Breast epithelium (tissue), 4 donors: Measurements from ENCODE around the gene NKIRAS1. TPM values are rescaled to one million over a fixed set of nuclear protein-coding genes. Genes with fewer than 3 reads are reported as not detected.

Experiments used
- DNase-seq, 2 donors: peaks; one replicate each; pipeline ENCODE4 v3.0.0-alpha.2; 2019; ENCODE audit warnings: low spot score in 2 of 2
- H3K27ac ChIP-seq, 2 donors: fragments of 200-600 bp; sonication (generic) in 1 of 2; one replicate each; pipeline ENCODE4 v1.5.1; 2016 to 2019; ENCODE audit warnings: mild to moderate bottlenecking in 1 of 2
- H3K27me3 ChIP-seq, 2 donors: fragments of 200-600 bp; sonication (generic) in 1 of 2; one replicate each; pipeline versions ENCODE4 v1.5.1 to v1.6.0; 2017 to 2019; ENCODE audit warnings: control low read depth in 1 of 2, mild to moderate bottlenecking in 1 of 2
- H3K36me3 ChIP-seq: fragments of 200-600 bp; one replicate; pipeline ENCODE4 v1.5.1; 2019
- H3K4me1 ChIP-seq, 2 donors: fragments of 200-600 bp; sonication (generic); one replicate each; pipeline ENCODE4 v1.5.1; 2016 to 2019; ENCODE audit warnings: control low read depth in 1 of 2
- H3K4me3 ChIP-seq, 3 donors: fragments of 200-600 bp; sonication (generic); 1 replicate in 2 of 3; 2 replicates in 1 of 3; pipeline ENCODE4 v1.5.1; 2016 to 2019; ENCODE audit warnings: mild to moderate bottlenecking in 3 of 3, moderate library complexity in 2 of 3
- H3K9me3 ChIP-seq, 2 donors: fragments of 200-600 bp; sonication (generic) in 1 of 2; one replicate each; pipeline ENCODE4 v1.5.1; 2016 to 2019; ENCODE audit warnings: control low read depth in 1 of 2
- CTCF ChIP-seq, 3 donors: fragments of 450-650 bp; IDR thresholded peaks; one replicate each; pipeline ENCODE4 v1.5.1; 2016 to 2017; ENCODE audit warnings: antibody characterized with exemption in 3 of 3, mild to moderate bottlenecking in 3 of 3, moderate library complexity in 3 of 3
- POLR2A ChIP-seq: fragments of 450-650 bp; IDR thresholded peaks from one replicate; pipeline ENCODE4 v1.6.1; 2016; ENCODE audit warnings: antibody characterized with exemption, mild to moderate bottlenecking, moderate library complexity
- POLR2AphosphoS5 ChIP-seq, 3 donors: sonication (generic); formaldehyde crosslinking; IDR thresholded peaks; one replicate each; pipeline ENCODE4 v1.6.1; 2017; ENCODE audit warnings: antibody characterized with exemption in 3 of 3
- intact Hi-C: fragments of 100-400 bp; cut with DNase I; formaldehyde crosslinking; loops from one replicate; pipeline ENCODE4 v1.15.1; 2023; ENCODE audit warnings: low total_unique reads
- total RNA-seq, 3 donors: library from RNA; depleted of rRNA; stranded (reverse); fragments of >200 nt; gene quantifications; one replicate each; pipeline ENCODE4 v1.1.0, GENCODE V29; 2016

The NKIRAS1 gene
- total RNA-seq, 3 donors from 2014 or later: 15.7 to 20.3 (median 19.2) TPM

DNA sequence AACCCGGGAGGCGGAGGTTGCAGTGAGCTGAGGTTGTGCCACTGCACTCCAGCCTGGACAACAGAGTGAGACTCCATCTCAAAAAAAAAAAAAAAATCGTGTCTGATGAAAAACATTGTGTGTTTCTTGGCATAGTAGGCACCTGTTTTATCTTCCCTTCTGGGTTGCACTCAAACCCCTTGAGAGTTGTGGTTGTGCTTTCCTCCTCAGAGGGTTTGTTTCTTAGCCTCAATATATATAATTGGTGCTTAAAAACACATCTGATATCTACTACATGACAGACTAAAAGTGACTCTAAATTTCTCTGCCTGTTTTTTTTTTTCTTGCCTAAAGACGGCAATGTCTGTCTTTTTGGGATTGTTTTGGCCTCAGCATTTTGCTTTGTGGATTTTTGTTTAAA lies 35.9 kb upstream of the NKIRAS1 start:
- H3K27ac ChIP-seq: no peak overlapping the region
- H3K9me3 ChIP-seq: no peaks in the 10 kb centered on the region
- H3K36me3 ChIP-seq: no peaks in the 10 kb centered on the region
- no peaks in the 10 kb centered on the region for H3K27me3 ChIP-seq
- DNase-seq: no peak
- peaks cover 0 to 19% of the 10 kb centered on the region in 2 donors for H3K4me1 ChIP-seq
- no peak overlapping the region for H3K4me3 ChIP-seq
- intact Hi-C loops: no loop called here
- TF ChIP-seq POLR2A (no peak), POLR2AphosphoS5 (IDR thresholded peaks at IDR 0.05) (no peak), CTCF (IDR thresholded peaks at IDR 0.05) (no peak)

DNA sequence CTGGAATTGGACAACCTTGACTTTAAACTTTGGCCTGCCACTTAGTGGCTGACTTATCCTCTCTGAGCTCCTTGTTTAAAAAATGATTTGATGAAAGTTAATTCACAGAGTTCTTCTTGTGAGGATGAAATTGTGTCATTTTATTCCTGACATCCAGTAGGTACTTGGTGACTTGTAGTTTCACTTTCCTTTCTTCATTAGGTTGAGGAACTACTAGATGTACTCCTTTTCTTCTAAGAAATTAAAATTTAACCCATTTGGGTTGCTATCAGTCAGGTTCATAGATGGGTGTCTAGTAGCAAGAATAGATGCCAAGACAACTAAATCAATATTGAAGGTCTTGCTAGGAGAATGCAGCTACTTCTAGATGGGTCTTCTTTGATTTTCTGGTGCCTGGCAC lies 33.5 kb upstream of the NKIRAS1 start:
- peaks cover 0 to 27% of the 10 kb centered on the region in 2 donors for H3K4me1 ChIP-seq

DNA sequence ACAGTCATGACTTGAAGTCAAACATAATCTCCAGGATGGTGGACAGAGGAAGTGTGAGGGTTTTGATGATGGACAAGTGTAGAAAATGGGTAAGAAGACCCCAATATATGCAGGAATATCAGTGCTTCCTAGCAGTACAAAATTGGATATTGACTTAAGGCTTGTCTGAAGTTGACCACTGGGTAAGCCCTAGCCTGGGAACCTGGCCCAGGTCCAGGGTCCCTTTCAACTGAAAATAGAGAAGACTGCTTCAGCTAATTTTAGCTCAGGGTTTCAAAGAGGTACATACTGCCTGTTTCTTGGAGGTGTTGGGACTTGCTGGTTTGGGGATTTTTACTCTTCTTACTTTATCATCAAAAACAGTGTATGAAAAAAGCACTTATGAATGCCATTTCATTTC lies 33.0 kb upstream of the NKIRAS1 start:
- intact Hi-C loops: no loop called here
- Histone ChIP-seq H3K27me3 (no peaks in the 10 kb centered on the region), H3K27ac (peak overlapping the region; percentile 46 to 53), H3K36me3 (no peaks in the 10 kb centered on the region), H3K9me3 (no peaks in the 10 kb centered on the region), H3K4me1 (peaks cover 0 to 27% of the 10 kb centered on the region in 2 donors), H3K4me3 (peak overlapping the region in 1 of 3 donors; percentile 15)
- TF ChIP-seq POLR2AphosphoS5 (IDR thresholded peaks at IDR 0.05) (no peak), CTCF (IDR thresholded peaks at IDR 0.05) (no peak), POLR2A (no peak)
- no peak for DNase-seq

More for the DNA sequence above, 33.5 kb upstream of the NKIRAS1 start:
- no peaks in the 10 kb centered on the region for H3K27me3 ChIP-seq
- TF ChIP-seq POLR2A (no peak), POLR2AphosphoS5 (IDR thresholded peaks at IDR 0.05) (no peak), CTCF (IDR thresholded peaks at IDR 0.05) (no peak)
- H3K27ac ChIP-seq: peak overlapping the region; percentile 46 to 53
- DNase-seq: no peak
- peak overlapping the region in 1 of 3 donors; percentile 15 for H3K4me3 ChIP-seq
- H3K36me3 ChIP-seq: no peaks in the 10 kb centered on the region
- intact Hi-C loops: no loop called here
- H3K9me3 ChIP-seq: no peaks in the 10 kb centered on the region

DNA sequence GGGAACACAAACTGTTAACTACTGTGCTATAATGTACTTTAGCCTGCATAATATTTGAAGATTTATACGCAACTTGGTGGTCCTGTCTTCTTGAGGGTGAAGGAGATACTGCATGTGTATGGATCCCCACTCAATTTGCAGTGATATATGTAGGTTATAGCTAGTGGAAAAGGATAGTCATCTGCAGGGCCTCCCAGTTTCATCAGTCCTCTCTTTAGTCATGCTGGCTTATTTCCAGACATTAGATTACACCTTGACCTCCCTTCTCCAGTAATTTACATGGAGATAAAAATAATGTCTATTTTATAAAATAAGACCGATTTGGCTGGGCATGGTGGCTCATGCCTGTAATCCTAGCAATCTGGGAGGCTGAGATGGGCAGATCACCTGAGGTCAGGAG lies 32.0 kb upstream of the NKIRAS1 start:
- Histone ChIP-seq H3K36me3 (no peaks in the 10 kb centered on the region), H3K9me3 (no peaks in the 10 kb centered on the region), H3K4me1 (peaks cover 0 to 27% of the 10 kb centered on the region in 2 donors), H3K27ac (peak overlapping the region; percentile 28 to 46), H3K4me3 (no peak overlapping the region), H3K27me3 (no peaks in the 10 kb centered on the region)
- no peak for TF ChIP-seq POLR2AphosphoS5 (IDR thresholded peaks at IDR 0.05)
- TF ChIP-seq POLR2A: no peak
- TF ChIP-seq CTCF (IDR thresholded peaks at IDR 0.05): no peak
- intact Hi-C loops: no loop called here
- no peak for DNase-seq

- no peaks in the 10 kb centered on the region for H3K27me3 ChIP-seq
- H3K27ac ChIP-seq: peak overlapping the region; percentile 99 to 100
- peaks cover 0 to 21% of the 10 kb centered on the region in 2 donors for H3K4me1 ChIP-seq
- H3K36me3 ChIP-seq: no peaks in the 10 kb centered on the region
- peak overlapping the region; percentile 67 to 93 (median 90) for H3K4me3 ChIP-seq
- H3K9me3 ChIP-seq: no peaks in the 10 kb centered on the region
- intact Hi-C loops: no loop called here
- peak; percentile 97 to 98 for DNase-seq
- TF ChIP-seq CTCF (IDR thresholded peaks at IDR 0.05): no peak
- TF ChIP-seq POLR2AphosphoS5 (IDR thresholded peaks at IDR 0.05): peak in 2 of 3 donors; percentile 80
- TF ChIP-seq POLR2A: peak; percentile 16
Observed at GRCh38 chr3:23945913-23946687, 29.3 kb upstream of the NKIRAS1 start.
